Inferior parietal cortex (tissue), 1 donor: ENCODE measurements around the gene ODAD2.

Experiments used
- DNase-seq: peaks from one replicate; pipeline ENCODE4 v3.0.0-alpha.2; 2016; ENCODE audit errors: extremely low spot score

ODAD2 gene

DNA sequence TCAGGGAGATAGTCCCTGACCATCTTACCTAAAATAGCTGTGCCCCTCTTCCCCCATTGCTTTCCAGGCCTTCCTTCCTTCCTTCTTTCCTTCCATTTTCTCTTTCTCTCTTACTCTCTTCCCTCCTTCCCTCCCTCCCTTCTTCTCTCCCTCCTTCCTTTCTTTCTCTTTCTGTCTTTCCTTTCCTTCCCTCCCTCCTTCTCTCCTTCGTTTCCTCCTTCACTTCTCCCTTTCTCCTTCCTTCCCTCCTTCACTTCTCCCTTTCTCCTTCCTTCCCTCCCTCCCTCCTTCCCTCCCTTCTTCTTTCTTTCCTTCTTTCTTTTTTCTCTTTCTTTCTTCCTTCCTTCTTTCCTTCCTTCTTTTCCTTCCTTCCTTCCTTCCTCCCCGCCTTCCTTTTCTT, 228.7 kb downstream of the ODAD2 start:
- no peak for DNase-seq
